HG02885 (cell line): ENCODE results near the gene SAP25.
A peak's percentile ranks its signal among the peaks of the same experiment; 100 is the strongest.
"Not testable (repeated sequence)": the region's sequence is repeated elsewhere in the genome, so short reads cannot be mapped to it uniquely, and the experiment has no call there.

Source experiments
- ATAC-seq: cut with Tn5 transposase; IDR thresholded peaks from one replicate; pipeline ENCODE4 v1.9.1; 2021; ENCODE audit warnings: mild to moderate bottlenecking; ENCODE audit not compliant: unreplicated experiment, poor library complexity

Gene SAP25

DNA sequence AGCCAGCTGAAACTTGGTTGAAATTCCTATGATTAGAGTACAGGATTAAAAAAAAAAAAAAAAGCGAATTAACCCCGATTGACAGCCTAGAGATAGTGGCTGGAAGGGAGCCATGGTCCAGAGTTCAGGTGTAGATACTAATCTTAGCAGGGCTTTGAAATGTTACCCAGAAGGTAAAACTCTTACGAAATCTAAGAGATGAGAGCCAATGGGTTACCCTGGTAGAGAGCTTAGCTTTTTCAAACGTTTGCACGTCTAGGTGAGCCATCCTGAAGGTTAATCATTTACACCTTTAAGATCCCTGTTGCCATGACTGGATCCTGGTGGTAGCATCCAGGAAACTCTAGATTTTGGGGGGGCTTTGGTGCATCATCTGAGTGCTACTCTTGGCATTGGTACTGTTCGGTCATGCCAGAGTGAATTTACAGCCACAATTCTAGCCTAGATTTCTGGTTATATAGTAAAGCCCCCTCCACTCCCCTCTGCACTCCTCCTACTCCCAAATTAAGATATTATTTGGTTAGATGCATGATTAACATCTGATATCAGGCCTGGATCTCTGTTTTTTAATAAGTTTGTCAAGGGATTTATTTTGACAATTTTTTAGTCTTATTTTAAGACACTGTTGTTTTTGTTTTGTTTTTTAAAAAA, 33.5 kb downstream of the SAP25 start:
- ATAC-seq, result no peak

DNA sequence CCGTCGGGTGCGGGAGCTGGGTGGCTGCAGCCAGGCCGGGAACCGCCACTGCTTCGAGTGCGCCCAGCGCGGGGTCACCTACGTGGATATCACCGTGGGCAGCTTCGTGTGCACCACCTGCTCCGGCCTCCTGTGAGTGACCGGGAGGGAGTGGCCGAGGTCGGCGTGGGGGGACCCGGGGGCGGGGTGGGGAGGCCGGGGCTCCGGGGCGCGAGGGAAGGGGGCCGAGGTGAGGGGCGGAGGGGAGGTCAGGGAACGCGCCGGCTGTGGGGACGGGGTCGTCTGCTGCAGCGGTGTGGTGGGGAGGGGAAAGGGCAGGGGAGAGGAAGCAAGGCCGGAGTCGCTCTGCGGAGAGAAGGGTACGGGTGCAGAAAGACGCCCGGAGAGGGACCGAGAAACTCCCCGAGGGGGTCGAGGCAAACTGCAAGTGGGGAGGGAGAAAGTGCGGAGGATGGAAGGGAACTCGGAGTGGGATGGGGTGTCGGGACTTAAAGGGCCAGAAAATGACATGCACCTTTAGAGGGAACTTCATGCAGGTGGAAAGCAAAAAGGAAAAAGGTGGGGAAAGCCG, 34.2 kb downstream of the SAP25 start:
- ATAC-seq, result no peak

- ATAC-seq, result peak; percentile 94
These were observed 34.9 kb downstream of the SAP25 start, which contains the start of gene AGFG2 for GRCh38 chr7:100538654-100539435. AGFG2 (plus strand) TSS chr7:100539203; CDS start chr7:100539347, 144 bp downstream.

DNA sequence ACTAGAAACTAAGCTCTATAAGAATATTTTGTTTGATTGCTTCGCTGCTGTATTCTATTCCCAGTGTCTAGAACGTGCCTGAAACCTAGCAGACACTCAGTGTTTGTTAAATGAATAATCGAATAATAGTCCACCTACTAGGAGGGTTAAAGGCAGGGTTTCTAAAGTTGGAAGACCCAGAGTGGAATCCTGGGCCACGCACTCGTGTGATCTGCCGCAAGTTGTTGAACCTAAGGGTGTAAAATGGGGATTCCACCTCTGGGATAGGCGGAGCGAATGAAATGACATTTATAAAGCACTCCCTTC, 35.4 kb downstream of the SAP25 start:
- no peak for ATAC-seq

DNA sequence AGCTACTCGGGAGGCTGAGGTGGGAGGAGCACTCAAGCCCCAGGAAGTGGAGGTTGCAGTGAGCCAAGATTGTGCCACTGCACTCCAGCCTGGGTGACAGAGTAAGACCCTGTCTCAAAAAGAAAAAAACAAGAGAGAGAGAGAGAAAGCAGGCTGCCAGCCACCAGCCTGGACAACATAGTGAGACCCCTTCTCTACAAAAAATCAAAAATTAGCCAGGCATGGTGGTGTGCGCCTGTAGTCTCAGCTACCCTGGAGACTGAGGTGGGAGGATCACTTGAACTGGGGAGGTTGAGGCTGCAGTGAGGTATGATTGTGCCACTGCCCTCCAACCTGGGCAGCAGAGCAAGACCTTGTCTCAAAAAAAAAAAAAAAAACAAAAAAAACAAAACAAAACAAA, 37.0 kb downstream of the SAP25 start:
- ATAC-seq, result not testable (repeated sequence)

DNA sequence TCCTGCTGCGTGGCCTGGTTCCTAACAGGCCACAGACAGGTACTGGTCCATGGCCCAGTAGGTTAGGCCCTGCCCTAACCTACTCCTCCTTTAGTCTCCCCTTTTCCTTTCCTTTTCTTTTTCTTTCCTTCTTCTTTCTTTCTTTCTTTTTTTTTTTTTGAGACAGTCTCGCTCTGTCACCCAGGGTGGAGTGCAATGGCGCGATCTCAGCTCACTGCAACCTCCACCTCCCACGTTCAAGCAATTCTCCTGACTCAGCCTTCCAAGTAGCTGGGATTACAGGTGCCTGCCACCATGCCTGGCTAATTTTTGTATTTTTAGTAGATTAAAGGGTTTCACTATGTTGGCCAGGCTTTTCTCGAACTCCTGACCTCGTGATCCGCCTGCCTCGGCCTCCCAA, 37.7 kb downstream of the SAP25 start:
- ATAC-seq, result not testable (repeated sequence)

DNA sequence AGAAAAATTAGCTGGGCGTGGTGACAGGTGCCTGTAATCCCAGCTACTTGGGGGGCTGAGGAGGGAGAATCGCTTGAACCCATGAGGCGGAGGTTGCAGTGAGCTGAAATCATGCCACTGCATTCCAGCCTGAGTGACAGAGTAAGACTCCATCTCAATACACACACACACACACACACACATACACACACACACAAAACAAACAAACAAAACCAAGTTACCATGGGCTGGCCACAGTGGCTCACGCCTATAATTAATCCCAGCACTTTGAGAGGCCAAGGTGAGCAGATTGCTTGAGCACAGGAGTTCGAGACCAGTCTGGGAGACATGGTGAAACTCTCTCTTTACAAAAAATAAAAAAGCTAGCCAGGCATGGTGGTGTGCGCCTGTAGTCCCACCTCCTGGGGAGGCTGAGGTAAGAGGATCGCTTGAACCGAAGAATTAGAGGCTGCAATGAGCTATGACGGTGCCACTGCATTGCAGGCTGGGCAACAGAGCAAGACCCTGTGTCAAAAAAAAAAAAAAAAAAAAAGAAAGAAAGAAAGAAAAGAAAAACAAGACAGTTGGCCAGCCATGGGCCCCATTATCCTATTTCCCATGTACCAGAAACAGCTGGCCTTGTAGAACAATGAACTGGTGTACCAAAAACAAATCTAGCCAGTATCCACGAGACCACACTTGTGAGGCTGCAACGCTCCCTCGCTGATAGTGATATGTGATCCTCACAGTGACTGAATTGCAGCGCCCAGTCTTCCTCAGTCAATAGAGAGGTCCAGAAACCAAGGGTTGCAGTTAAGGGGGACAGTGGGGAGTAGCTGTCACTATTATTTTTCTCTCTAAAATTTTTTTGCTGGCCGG, 41.3 kb downstream of the SAP25 start:
- ATAC-seq, result no peak

DNA sequence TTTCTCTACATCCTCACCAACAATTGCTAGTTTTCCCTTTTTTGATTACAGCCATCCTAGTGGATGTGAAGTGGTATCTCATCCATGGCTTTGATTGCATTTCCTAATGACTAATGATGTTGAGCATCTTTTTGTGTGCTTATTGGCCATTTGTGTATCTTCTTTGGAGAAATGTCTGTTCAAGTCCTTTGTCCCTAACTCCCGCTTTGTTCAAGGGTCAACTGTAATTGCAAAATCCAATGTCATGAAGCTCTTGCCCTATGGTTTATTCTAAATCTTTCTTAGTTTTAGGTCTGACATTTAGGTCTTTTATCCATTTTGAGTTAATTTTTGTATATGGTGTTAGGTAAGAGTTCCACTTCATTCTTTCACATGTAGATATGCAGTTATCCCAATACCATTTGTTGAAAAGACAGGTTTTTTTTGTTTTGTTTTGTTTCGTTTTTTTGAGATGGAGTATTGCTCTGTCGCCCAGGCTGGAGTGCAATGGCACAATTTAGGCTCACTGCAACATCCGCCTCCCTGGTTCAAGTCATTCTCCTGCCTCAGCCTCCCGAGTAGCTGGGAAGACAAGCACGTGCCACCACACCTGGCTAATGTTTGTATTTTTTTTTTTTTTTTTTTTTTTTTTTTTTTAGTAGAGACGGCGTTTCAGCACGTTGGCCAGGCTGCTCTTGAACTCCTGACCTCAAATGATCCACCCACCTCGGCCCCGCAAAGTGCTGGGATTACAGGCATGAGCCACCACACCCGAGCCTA, 45.4 kb downstream of the SAP25 start:
- not testable (repeated sequence) for ATAC-seq

DNA sequence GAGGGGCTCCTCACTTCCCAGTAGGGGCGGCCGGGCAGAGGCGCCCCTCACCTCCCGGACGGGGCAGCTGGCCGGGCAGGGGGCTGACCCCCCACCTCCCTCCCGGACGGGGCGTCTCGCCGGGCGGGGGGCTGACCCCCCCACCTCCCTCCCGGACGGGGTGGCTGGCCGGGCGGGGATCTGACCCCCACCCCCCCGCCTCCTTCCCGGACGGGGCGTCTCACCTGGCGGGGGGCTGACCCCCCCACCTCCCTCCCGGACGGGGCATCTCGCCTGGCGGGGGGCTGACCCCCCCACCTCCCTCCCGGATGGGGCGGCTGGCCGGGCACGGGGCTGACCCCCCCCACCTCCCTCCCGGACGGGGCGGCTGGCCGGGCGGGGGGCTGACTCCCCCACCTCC, 50.5 kb downstream of the SAP25 start:
- not testable (repeated sequence) for ATAC-seq
